ENCODE data around the gene ADAMTS3. TPM values are rescaled to one million over a fixed set of nuclear protein-coding genes. Genes with fewer than 3 reads are reported as not detected.

Gene ADAMTS3
- total RNA-seq, 1 experiment from 2014 or later: 4.4 TPM

DNA sequence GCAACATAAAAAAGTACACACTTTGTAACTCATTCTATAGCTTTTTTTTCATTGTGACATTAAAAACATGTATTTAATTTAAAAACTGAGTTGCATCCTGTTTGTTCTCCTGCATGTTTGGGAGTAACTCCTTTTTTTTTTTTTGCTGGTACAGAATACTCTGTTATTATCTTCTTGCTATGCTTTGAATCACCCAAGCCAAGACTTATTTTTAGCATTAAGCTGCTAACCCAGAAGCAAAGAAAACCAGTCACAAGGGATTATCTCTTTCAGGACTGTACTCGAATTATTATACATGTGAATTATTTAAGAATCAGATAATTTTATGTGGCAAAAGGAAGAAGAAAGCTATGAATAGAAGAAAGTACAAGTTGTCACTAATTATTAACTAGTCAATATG lies 194.9 kb downstream of the ADAMTS3 start:
- CTCF ChIA-PET: no interaction called here
- Mint-ChIP-seq H3K4me3 (no peak overlapping the region), H3K9me3 (no peaks in the 10 kb centered on the region), H3K4me1 (no peaks in the 10 kb centered on the region), H3K36me3 (no peaks in the 10 kb centered on the region), H3K27ac (no peak overlapping the region), H3K27me3 (ENCODE audit: low read depth) (no peaks in the 10 kb centered on the region)
- POLR2A ChIA-PET: no interaction called here
- ATAC-seq (no peak), DNase-seq (ENCODE audit: low spot score) (no peak)
- no peak for TF ChIP-seq FOXJ3 (CRISPR knock-in tag; IDR thresholded peaks at IDR 0.05; ENCODE audit: borderline replicate concordance)
- TF ChIP-seq TP53 (CRISPR knock-in tag; IDR thresholded peaks at IDR 0.05): no peak
- TF ChIP-seq ZBTB21 (CRISPR knock-in tag; IDR thresholded peaks at IDR 0.05; ENCODE audit: borderline replicate concordance): no peak
- TF ChIP-seq, protein P1, sequence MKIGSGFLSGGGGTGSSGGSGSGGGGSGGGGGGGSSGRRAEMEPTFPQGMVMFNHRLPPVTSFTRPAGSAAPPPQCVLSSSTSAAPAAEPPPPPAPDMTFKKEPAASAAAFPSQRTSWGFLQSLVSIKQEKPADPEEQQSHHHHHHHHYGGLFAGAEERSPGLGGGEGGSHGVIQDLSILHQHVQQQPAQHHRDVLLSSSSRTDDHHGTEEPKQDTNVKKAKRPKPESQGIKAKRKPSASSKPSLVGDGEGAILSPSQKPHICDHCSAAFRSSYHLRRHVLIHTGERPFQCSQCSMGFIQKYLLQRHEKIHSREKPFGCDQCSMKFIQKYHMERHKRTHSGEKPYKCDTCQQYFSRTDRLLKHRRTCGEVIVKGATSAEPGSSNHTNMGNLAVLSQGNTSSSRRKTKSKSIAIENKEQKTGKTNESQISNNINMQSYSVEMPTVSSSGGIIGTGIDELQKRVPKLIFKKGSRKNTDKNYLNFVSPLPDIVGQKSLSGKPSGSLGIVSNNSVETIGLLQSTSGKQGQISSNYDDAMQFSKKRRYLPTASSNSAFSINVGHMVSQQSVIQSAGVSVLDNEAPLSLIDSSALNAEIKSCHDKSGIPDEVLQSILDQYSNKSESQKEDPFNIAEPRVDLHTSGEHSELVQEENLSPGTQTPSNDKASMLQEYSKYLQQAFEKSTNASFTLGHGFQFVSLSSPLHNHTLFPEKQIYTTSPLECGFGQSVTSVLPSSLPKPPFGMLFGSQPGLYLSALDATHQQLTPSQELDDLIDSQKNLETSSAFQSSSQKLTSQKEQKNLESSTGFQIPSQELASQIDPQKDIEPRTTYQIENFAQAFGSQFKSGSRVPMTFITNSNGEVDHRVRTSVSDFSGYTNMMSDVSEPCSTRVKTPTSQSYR (CRISPR knock-in tag; IDR thresholded peaks at IDR 0.05): no peak
- TF ChIP-seq, protein P2, sequence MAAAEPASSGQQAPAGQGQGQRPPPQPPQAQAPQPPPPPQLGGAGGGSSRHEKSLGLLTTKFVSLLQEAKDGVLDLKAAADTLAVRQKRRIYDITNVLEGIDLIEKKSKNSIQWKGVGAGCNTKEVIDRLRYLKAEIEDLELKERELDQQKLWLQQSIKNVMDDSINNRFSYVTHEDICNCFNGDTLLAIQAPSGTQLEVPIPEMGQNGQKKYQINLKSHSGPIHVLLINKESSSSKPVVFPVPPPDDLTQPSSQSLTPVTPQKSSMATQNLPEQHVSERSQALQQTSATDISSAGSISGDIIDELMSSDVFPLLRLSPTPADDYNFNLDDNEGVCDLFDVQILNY (CRISPR knock-in tag; IDR thresholded peaks at IDR 0.05): no peak

DNA sequence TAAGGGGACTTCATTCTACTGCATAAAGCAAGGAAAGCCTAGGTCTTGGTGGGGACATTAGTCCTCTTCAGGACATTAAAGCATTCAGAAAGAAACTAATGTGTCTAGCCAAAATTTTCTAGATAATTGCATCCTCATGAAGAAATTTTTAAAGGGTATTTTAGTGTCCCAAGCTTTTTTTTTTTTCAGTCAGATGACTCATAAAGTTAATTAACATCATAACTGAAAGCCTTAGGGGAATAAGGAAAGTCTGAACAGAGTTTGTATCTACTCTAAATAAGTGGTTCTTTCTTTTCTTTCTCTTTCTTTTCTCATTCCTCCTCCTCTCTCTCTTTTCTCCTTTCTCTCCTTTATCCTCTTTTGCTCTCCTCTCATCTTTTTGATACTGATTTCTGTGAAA lies 202.4 kb downstream of the ADAMTS3 start:
- Mint-ChIP-seq H3K36me3 (no peaks in the 10 kb centered on the region), H3K4me3 (no peak overlapping the region), H3K4me1 (peaks cover 3% of the 10 kb centered on the region), H3K9me3 (no peaks in the 10 kb centered on the region), H3K27me3 (ENCODE audit: low read depth) (no peaks in the 10 kb centered on the region), H3K27ac (no peak overlapping the region)
- ChIA-PET CTCF (no interaction called here), POLR2A (no interaction called here)
- TF ChIP-seq NFE2L1 (CRISPR knock-in tag; IDR thresholded peaks at IDR 0.05) (no peak), RELA (CRISPR knock-in tag; IDR thresholded peaks at IDR 0.05; ENCODE audit: borderline replicate concordance) (no peak)
- TF ChIP-seq, protein P3, sequence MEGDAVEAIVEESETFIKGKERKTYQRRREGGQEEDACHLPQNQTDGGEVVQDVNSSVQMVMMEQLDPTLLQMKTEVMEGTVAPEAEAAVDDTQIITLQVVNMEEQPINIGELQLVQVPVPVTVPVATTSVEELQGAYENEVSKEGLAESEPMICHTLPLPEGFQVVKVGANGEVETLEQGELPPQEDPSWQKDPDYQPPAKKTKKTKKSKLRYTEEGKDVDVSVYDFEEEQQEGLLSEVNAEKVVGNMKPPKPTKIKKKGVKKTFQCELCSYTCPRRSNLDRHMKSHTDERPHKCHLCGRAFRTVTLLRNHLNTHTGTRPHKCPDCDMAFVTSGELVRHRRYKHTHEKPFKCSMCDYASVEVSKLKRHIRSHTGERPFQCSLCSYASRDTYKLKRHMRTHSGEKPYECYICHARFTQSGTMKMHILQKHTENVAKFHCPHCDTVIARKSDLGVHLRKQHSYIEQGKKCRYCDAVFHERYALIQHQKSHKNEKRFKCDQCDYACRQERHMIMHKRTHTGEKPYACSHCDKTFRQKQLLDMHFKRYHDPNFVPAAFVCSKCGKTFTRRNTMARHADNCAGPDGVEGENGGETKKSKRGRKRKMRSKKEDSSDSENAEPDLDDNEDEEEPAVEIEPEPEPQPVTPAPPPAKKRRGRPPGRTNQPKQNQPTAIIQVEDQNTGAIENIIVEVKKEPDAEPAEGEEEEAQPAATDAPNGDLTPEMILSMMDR (IDR thresholded peaks at IDR 0.05): no peak
- DNase-seq (ENCODE audit: low spot score): no peak
- no peak for ATAC-seq

DNA sequence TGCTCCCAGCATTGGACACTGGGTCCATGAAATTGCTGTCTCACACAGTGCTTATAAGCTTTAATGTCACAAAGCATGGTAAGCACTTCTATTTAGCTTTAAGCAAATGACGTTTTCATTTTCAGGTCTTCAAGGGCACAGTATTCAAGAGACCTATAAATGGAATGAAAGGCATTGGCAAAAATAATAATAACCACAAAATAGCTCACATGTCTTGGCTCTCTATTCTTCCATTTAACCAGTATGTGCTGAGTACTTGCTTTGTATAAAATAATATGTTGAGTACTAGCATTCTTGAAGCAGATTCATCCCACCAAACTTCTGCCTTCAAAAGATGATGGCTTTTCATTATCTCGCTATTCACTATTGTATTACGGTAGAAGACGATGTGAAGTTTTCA lies 203.0 kb downstream of the ADAMTS3 start:
- Mint-ChIP-seq H3K36me3 (no peaks in the 10 kb centered on the region), H3K4me1 (peaks cover 3% of the 10 kb centered on the region), H3K4me3 (no peak overlapping the region), H3K27me3 (ENCODE audit: low read depth) (no peaks in the 10 kb centered on the region), H3K27ac (no peak overlapping the region), H3K9me3 (no peaks in the 10 kb centered on the region)
- DNase-seq (ENCODE audit: low spot score) (no peak), ATAC-seq (no peak)
- CTCF ChIA-PET: no interaction called here
- POLR2A ChIA-PET: no interaction called here
- TF ChIP-seq, protein P4, sequence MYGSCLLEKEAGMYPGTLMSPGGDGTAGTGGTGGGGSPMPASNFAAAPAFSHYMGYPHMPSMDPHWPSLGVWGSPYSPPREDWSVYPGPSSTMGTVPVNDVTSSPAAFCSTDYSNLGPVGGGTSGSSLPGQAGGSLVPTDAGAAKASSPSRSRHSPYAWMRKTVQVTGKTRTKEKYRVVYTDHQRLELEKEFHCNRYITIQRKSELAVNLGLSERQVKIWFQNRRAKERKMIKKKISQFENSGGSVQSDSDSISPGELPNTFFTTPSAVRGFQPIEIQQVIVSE (CRISPR knock-in tag; IDR thresholded peaks at IDR 0.05; ENCODE audit: borderline replicate concordance): no peak
- TF ChIP-seq, protein P2 (CRISPR knock-in tag; IDR thresholded peaks at IDR 0.05): no peak
- TF ChIP-seq, protein P5, sequence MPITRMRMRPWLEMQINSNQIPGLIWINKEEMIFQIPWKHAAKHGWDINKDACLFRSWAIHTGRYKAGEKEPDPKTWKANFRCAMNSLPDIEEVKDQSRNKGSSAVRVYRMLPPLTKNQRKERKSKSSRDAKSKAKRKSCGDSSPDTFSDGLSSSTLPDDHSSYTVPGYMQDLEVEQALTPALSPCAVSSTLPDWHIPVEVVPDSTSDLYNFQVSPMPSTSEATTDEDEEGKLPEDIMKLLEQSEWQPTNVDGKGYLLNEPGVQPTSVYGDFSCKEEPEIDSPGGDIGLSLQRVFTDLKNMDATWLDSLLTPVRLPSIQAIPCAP (CRISPR knock-in tag; IDR thresholded peaks at IDR 0.05): no peak
- TF ChIP-seq, protein P6, sequence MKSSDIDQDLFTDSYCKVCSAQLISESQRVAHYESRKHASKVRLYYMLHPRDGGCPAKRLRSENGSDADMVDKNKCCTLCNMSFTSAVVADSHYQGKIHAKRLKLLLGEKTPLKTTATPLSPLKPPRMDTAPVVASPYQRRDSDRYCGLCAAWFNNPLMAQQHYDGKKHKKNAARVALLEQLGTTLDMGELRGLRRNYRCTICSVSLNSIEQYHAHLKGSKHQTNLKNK (CRISPR knock-in tag; IDR thresholded peaks at IDR 0.05): no peak
- TF ChIP-seq GRHL2 (CRISPR knock-in tag; IDR thresholded peaks at IDR 0.05; ENCODE audit: insufficient replicate concordance, severe bottlenecking) (no peak), SMAD3 (CRISPR knock-in tag; IDR thresholded peaks at IDR 0.05; ENCODE audit: borderline replicate concordance) (no peak), SMAD4 (CRISPR knock-in tag; IDR thresholded peaks at IDR 0.05) (no peak), ZNF232 (CRISPR knock-in tag; IDR thresholded peaks at IDR 0.05) (no peak), ETV6 (CRISPR knock-in tag; IDR thresholded peaks at IDR 0.05) (no peak), NR1H2 (CRISPR knock-in tag; IDR thresholded peaks at IDR 0.05) (no peak), ZNF317 (CRISPR knock-in tag; IDR thresholded peaks at IDR 0.05; ENCODE audit: borderline replicate concordance, low read depth) (no peak), NFYB (CRISPR knock-in tag; conservative IDR thresholded peaks at IDR 0.05; ENCODE audit: low read depth) (no peak), CBFB (CRISPR knock-in tag; IDR thresholded peaks at IDR 0.05; ENCODE audit: low read depth) (no peak), FOXJ3 (CRISPR knock-in tag; IDR thresholded peaks at IDR 0.05; ENCODE audit: borderline replicate concordance) (no peak), CREB1 (CRISPR knock-in tag; IDR thresholded peaks at IDR 0.05) (no peak)
- TF ChIP-seq, protein P7, sequence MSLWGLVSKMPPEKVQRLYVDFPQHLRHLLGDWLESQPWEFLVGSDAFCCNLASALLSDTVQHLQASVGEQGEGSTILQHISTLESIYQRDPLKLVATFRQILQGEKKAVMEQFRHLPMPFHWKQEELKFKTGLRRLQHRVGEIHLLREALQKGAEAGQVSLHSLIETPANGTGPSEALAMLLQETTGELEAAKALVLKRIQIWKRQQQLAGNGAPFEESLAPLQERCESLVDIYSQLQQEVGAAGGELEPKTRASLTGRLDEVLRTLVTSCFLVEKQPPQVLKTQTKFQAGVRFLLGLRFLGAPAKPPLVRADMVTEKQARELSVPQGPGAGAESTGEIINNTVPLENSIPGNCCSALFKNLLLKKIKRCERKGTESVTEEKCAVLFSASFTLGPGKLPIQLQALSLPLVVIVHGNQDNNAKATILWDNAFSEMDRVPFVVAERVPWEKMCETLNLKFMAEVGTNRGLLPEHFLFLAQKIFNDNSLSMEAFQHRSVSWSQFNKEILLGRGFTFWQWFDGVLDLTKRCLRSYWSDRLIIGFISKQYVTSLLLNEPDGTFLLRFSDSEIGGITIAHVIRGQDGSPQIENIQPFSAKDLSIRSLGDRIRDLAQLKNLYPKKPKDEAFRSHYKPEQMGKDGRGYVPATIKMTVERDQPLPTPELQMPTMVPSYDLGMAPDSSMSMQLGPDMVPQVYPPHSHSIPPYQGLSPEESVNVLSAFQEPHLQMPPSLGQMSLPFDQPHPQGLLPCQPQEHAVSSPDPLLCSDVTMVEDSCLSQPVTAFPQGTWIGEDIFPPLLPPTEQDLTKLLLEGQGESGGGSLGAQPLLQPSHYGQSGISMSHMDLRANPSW (CRISPR knock-in tag; conservative IDR thresholded peaks at IDR 0.05; ENCODE audit: low read depth): no peak
